Aorta (tissue), 5 donors: ENCODE data around the gene B3GNT5. TPM values are rescaled to one million over a fixed set of nuclear protein-coding genes. Genes with fewer than 3 reads are reported as not detected.

ENCODE experiments used
- ATAC-seq: fragments of 200-7000 bp; cut with Tn5 transposase; one replicate; pipeline ENCODE4 v1.9.1; 2022; ENCODE audit warnings: moderate library complexity; ENCODE audit not compliant: low FRiP score
- DNase-seq, 2 donors: peaks; one replicate each; pipeline ENCODE4 v3.0.0-alpha.2; 2020
- H3K27ac ChIP-seq, 2 donors: one replicate each; pipeline ENCODE4 v1.5.1; 2013; ENCODE audit warnings: low read length in 2 of 2, mild to moderate bottlenecking in 2 of 2, moderate library complexity in 2 of 2, control low read depth in 1 of 2, inconsistent platforms in 1 of 2, low read depth in 1 of 2
- H3K27me3 ChIP-seq, 2 donors: one replicate each; pipeline ENCODE4 v1.6.1; 2013; ENCODE audit warnings: control low read depth in 1 of 2, low read length in 1 of 2, mild to moderate bottlenecking in 1 of 2, moderate library complexity in 1 of 2; ENCODE audit not compliant: insufficient read depth in 2 of 2, control insufficient read depth in 1 of 2
- H3K36me3 ChIP-seq, 2 donors: one replicate each; pipeline ENCODE4 v1.6.1; 2013; ENCODE audit warnings: control low read depth in 1 of 2, low read length in 1 of 2, mild to moderate bottlenecking in 1 of 2; ENCODE audit not compliant: insufficient read depth in 2 of 2, control insufficient read depth in 1 of 2
- H3K4me1 ChIP-seq, 2 donors: one replicate each; pipeline ENCODE4 v1.6.1; 2013; ENCODE audit warnings: low read length in 2 of 2, control low read depth in 1 of 2, mild to moderate bottlenecking in 1 of 2, moderate library complexity in 1 of 2; ENCODE audit not compliant: insufficient read depth in 2 of 2, control insufficient read depth in 1 of 2
- H3K4me3 ChIP-seq, 2 donors: one replicate each; pipeline ENCODE4 v1.5.1; 2013; ENCODE audit warnings: low read length in 2 of 2, control low read depth in 1 of 2, mild to moderate bottlenecking in 1 of 2
- H3K9me3 ChIP-seq: one replicate; pipeline ENCODE4 v1.6.1; 2013; ENCODE audit warnings: mild to moderate bottlenecking, low read length; ENCODE audit not compliant: control insufficient read depth
- WGBS, 2 donors: extraction: QIAGEN DNeasy Blood & Tissue Kit; methylation state at CpG; one replicate each; pipeline ENCODE4 v1.1.7; 2013; 5-methylcytosine and 5-hydroxymethylcytosine counted together
- intact Hi-C, 2 donors: fragments of 100-400 bp; cut with DNase I; formaldehyde crosslinking; loops; one replicate each; pipeline versions ENCODE4 v1.14.2 to v1.15.0; 2022
- polyA plus RNA-seq, 2 donors: library from polyadenylated mRNA; stranded (reverse); fragments of 200-250 nt; gene quantifications; one replicate each; pipeline ENCODE4 v1.2.3, GENCODE V29; 2013
- total RNA-seq, 2 donors: library from RNA; stranded (reverse); fragmentation: NEBNext Ultra II Directional; extraction: Animal tissue kit (Norgen Biotek cat#: 25700); gene quantifications; one replicate each; pipeline ENCODE4 v1.2.1, GENCODE V29; 2021
- donor health status: healthy with polysubstance abuse.
- donor health status: Bipolar disorder and iron deficiency.
- donor health status: DM: no; HTN: no; CAD: no.
- donor health status: DM: no; HTN: no; CAD: no.
- donor health status: DM: yes; HTN: yes; CAD: no.

The B3GNT5 gene
- total and polyA plus RNA-seq, 4 donors: 1.6 to 12.5 (median 9.6) TPM

DNA sequence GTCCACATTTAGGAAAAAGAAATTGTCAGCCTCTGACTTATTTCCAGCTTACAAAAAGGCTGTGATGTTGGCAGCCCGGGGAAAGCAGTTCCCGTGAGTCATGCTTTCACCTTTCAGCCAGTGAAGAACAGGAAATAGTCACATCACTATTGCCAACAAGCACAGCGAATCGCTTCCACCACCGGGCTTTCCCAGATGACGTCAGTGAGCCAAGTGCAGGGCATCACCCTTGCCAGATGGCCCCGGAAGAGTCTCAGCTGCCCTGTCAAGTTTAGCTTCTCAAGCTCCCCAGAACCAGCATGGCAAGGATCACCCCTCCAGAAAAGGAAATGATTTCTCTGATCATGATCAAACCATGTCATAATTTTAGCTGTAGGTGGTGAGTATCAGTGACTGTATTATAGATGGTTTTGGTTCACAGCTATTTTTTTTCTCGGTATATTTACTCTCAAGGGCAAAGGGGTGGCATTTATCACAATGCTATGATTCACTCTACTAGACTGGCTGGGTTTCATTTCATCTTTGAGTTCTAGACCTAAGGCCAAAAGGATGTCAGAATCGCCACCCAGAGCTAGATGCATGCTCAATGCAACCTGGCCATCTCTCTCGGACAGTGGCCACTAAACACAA lies 32.9 kb downstream of the B3GNT5 start:
- H3K27ac ChIP-seq: peak overlapping the region; percentile 57 to 92
- H3K9me3 ChIP-seq: no peaks in the 10 kb centered on the region
- DNase-seq (peak; percentile 92 to 94), ATAC-seq (peak; percentile 90)
- WGBS, 2 donors: 4 to 6% methylated on average over 10 of the region's 10 CpGs
- intact Hi-C loops: loop anchor here (5.0 to 10.0 kb wide), 2 partner anchors 161 to 164 kb away; no protein-coding TSS in a partner anchor
- H3K4me1 ChIP-seq: peaks cover 0 to 6% of the 10 kb centered on the region in 2 donors
- no peaks in the 10 kb centered on the region for H3K27me3 ChIP-seq
- H3K4me3 ChIP-seq: no peak overlapping the region
- no peaks in the 10 kb centered on the region for H3K36me3 ChIP-seq

DNA sequence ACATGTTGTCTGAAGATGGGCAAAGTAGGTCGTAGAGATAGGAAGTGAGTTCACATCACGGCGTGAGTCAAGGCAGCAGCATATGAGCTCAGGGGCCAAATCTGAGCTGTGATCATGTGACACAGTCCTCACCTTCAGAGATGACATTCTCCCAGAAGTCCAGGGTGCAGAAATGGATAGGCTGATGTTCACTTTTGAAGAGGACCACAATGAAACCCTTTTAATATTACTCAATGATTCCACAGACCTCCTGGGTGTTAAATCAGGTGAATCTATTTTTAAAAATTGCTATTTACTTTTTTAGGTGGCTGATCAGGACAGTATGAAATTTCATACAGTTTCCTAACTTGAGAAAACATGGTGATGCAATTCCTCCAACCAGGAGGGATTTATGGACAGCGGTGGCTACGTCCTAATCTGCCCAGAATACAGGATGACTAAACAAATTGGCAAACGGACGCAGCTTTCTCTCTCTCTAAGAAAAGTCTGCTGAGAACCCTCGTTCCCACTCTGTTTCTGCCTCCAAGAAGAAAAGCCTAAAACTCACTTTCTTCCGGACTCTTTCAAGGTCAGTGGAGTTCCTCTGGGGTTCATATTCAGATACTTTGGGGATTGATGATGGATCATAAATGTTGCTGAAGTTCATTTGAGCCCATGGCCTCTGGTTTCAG lies 34.4 kb downstream of the B3GNT5 start:
- Histone ChIP-seq H3K27ac (peak overlapping the region; percentile 70 to 89), H3K9me3 (no peaks in the 10 kb centered on the region), H3K27me3 (no peaks in the 10 kb centered on the region), H3K4me1 (peaks cover 0 to 6% of the 10 kb centered on the region in 2 donors), H3K4me3 (no peak overlapping the region), H3K36me3 (no peaks in the 10 kb centered on the region)
- intact Hi-C loops: loop anchor here (5.0 to 10.0 kb wide), 2 partner anchors 163 to 165 kb away; no protein-coding TSS in a partner anchor
- DNase-seq (peak in 1 of 2 donors; percentile 53), ATAC-seq (peak; percentile 86)
- WGBS, 2 donors: 24 to 25% methylated on average over 9 of the region's 9 CpGs

DNA sequence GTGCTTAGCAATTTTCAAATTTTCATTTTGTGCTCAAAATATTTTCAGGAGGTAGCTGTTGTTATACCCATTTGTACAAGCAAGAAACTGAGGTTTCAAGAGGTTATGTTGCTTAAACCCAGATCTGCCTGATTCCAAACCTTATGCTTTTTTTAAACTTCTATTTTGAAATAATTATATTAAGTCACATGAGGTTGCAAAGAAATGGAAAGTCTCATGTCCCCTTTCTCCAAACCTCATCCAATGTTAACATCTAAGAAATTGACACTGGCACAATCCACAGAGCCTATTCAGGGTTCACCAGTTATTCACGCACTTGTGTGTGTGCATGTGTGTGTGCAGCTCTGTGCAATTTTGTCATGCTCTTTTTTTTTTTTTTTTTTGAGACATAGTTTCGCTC lies 35.1 kb downstream of the B3GNT5 start:
- peaks cover 0 to 6% of the 10 kb centered on the region in 2 donors for H3K4me1 ChIP-seq
- no peaks in the 10 kb centered on the region for H3K27me3 ChIP-seq
- no peaks in the 10 kb centered on the region for H3K36me3 ChIP-seq
- intact Hi-C loops: loop anchor here (5.0 to 10.0 kb wide), 2 partner anchors 163 to 166 kb away; no protein-coding TSS in a partner anchor
- no peak overlapping the region for H3K27ac ChIP-seq
- WGBS, 2 donors: 11 to 17% methylated on average over 2 of the region's 2 CpGs
- ATAC-seq (no peak), DNase-seq (no peak)
- no peaks in the 10 kb centered on the region for H3K9me3 ChIP-seq
- no peak overlapping the region for H3K4me3 ChIP-seq

DNA sequence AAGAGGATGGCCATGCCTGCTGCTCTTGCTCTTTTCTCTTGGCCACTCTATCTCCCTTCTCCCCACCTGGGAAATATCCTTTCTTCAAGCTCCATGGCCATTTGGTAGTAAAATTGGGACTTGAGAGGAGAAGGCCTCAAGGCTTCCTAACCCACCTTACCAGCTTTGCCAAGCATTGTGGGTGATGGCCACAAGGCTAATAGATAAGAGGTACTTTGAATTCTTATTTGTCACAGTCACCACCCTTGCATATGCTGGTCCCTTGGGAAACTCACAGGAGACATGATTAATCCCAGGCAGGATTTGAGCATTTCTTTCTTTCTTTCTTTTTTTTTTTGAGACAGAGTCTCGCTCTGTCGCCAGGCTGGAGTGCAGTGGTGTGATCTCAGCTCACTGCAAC lies 37.2 kb downstream of the B3GNT5 start:
- DNase-seq: no peak
- Histone ChIP-seq H3K27me3 (no peaks in the 10 kb centered on the region), H3K36me3 (no peaks in the 10 kb centered on the region), H3K4me3 (no peak overlapping the region), H3K27ac (no peak overlapping the region), H3K4me1 (peaks cover 0 to 6% of the 10 kb centered on the region in 2 donors), H3K9me3 (no peaks in the 10 kb centered on the region)
- no peak for ATAC-seq
- 94 to 96% methylated on average over 2 of the region's 2 CpGs for WGBS, 2 donors
- intact Hi-C loops: no loop called here

DNA sequence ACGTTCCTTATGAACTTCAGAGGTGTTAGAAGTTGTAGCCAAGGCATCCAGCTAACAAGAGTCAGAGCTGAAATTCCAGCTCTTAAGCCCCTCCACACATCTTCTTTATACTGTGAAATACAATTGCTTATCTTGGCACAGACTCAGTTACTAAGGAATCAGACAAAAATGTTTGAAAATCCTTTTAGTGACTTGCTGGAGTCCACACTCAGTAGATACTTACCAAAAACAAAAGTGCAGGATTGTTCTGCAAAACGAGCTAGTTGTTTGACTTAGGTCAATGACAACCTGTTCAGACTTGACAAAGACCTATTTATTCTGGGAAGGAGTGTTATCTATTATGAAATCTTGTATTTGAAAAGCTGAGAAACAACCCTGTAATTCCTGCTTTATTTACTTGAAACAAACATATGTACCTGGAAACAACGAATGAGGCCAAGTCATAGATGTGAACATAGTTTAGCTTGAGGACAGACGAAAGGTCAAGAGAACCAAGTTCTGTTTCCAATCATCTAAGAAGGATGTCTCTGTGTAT lies 38.5 kb downstream of the B3GNT5 start:
- no peak for ATAC-seq
- Histone ChIP-seq H3K27ac (no peak overlapping the region), H3K27me3 (no peaks in the 10 kb centered on the region), H3K9me3 (no peaks in the 10 kb centered on the region), H3K36me3 (no peaks in the 10 kb centered on the region), H3K4me3 (no peak overlapping the region), H3K4me1 (peaks cover 0 to 1% of the 10 kb centered on the region in 2 donors)
- DNase-seq: no peak
- 56 to 59% methylated on average over 4 of the region's 4 CpGs for WGBS, 2 donors
- intact Hi-C loops: no loop called here

DNA sequence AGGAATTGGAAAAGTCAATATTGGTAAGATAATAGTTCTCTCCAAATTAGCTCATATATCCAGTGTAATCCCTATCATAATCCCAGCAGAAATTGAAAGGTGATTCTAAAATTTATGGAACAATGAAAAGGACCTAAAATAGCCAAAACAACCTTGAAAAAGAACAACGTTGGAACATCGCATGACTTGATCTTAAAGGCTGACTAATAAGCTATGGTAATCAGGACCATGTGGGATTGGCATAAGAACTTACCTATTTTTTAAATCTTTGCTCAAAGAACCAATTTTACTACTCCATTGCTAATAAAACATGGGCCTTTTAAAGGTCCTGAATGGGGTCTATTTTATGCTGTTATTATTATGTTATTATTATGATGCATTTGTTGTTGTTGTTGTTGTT lies 40.9 kb downstream of the B3GNT5 start:
- DNase-seq: no peak
- intact Hi-C loops: no loop called here
- 88 to 94% methylated on average over 2 of the region's 2 CpGs for WGBS, 2 donors

DNA sequence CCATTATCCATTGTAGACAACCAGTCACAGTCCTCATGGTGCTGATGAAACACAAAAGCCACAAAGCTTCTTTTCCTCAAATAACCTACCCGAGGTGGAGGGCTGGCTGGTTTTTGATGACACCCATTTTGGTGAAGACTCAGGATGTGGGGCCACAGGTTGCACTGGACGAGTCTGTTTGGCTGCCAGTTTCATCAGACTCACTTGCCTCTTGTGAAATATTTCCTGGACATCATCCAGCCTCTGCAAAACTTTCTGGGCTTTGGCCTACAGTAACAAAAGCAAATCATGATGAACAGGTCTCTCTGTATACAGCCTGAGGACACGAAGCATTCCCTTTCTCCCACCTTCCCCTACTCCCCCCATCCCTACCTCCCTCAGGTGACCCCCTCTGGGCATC lies 42.2 kb downstream of the B3GNT5 start:
- Histone ChIP-seq H3K27me3 (no peaks in the 10 kb centered on the region), H3K36me3 (no peaks in the 10 kb centered on the region), H3K4me3 (no peak overlapping the region), H3K4me1 (no peaks in the 10 kb centered on the region), H3K27ac (no peak overlapping the region), H3K9me3 (no peaks in the 10 kb centered on the region)
- ATAC-seq (peak; percentile 50), DNase-seq (no peak)
- intact Hi-C loops: no loop called here
- WGBS, 2 donors: 24 to 26% methylated on average over 3 of the region's 3 CpGs

More for the DNA sequence above, 40.9 kb downstream of the B3GNT5 start:
- no peak for ATAC-seq
- Histone ChIP-seq H3K9me3 (no peaks in the 10 kb centered on the region), H3K27ac (no peak overlapping the region), H3K4me3 (no peak overlapping the region), H3K27me3 (no peaks in the 10 kb centered on the region), H3K4me1 (no peaks in the 10 kb centered on the region), H3K36me3 (no peaks in the 10 kb centered on the region)

DNA sequence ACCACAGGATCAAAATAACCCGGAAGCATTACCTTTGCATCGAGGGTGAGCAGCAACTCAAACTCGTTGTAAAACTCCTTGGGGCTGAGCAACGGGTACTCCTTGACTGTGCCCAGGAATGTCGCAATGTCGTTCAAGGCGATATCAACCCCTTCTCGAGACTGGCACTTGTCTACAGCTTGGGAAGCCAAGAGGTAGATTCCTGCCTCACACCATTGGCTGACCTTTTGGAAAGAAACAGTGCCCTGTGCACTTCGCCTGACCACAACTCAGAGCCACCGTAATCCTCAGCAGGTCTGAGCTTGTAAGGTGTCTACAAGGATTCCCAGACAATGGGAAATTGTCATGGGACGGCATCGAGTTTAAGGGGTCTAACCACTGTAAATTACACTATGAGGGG lies 43.9 kb downstream of the B3GNT5 start:
- 95 to 96% methylated on average over 12 of the region's 12 CpGs for WGBS, 2 donors
- DNase-seq (no peak), ATAC-seq (no peak)
- H3K27ac ChIP-seq: no peak overlapping the region
- no peaks in the 10 kb centered on the region for H3K9me3 ChIP-seq
- H3K4me1 ChIP-seq: no peaks in the 10 kb centered on the region
- H3K4me3 ChIP-seq: no peak overlapping the region
- H3K36me3 ChIP-seq: no peaks in the 10 kb centered on the region
- intact Hi-C loops: no loop called here
- no peaks in the 10 kb centered on the region for H3K27me3 ChIP-seq
